Measurements from ENCODE around the gene MSX1.
"Not testable (repeated sequence)": the region's sequence is repeated elsewhere in the genome, so short reads cannot be mapped to it uniquely, and the experiment has no call there.

Gene MSX1
- long read RNA-seq, donor 1, partial matches to known transcripts: 0 of 1 reads
- long read RNA-seq, donor 1, other reads (novel, unspliced or antisense): 0 of 1 reads
- long read RNA-seq, donor 2: 0 reads
- long read RNA-seq, donor 3: 0 reads
- long read RNA-seq, donor 4: 0 reads
- long read RNA-seq, donor 5, partial matches to known transcripts: 0 of 1 reads
- long read RNA-seq, donor 5, other reads (novel, unspliced or antisense): 0 of 1 reads
- long read RNA-seq, donor 6, partial matches to known transcripts: 0 of 1 reads
- long read RNA-seq, donor 6, other reads (novel, unspliced or antisense): 0 of 1 reads
- long read RNA-seq, donor 7: 0 reads
- long read RNA-seq, donor 8: 0 reads

DNA sequence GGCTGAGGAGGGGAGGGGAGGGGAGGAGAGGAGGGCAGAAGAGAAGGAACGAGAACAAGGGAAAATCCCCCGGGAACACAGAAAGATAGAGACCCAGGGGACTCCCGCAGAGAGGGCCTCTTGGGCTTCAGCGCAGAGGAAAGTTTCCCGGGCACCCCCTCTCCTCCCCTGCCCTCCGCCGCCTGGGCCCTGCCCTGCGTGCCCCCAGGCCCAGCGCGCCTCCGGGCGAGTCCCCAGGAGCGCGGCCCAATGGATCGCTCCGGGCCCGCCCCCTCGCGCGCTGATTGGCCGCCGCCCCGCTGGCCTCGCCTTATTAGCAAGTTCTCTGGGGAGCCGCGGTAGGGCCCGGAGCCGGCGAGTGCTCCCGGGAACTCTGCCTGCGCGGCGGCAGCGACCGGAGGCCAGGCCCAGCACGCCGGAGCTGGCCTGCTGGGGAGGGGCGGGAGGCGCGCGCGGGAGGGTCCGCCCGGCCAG is at the start of gene MSX1:
TSS of gene MSX1 (plus strand) at position 341 of the 474 bp plus-strand sequence. CDS start 235 bp downstream, outside the sequence.
- peak; percentile 88 for DNase-seq

DNA sequence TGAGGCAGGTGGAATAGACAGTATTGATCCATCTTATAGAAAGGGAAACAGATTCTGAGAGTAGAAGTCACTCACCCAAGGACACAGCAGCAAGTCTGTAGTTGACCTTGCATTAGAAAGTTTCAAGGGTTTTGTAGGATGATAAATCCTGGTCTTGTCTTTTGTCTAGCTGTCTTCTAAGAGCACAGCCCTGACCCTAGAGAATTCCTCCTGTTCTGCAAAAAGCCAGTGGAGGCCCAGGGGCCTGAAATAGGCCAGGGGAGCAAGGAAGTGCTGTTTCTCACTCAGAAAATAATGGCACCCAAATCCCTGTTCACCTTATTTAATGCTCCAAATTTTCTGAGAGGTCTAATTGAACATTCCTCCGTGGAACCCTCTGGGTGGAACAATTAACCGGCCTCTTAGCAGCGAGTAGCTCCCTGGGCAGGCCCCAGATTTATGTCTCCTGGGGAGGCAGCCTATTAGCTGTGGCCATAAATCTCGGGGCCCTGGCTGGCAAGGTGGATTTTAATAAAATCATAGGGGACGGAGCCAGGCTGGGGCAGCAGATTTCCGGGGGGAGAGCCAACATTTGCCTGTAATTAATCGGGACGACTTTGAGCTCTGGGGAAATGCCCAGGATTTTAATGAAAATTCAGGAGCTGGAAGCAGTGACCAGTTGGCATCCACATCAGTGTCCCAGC is 49.2 kb upstream of the MSX1 start:
- DNase-seq: no peak

DNA sequence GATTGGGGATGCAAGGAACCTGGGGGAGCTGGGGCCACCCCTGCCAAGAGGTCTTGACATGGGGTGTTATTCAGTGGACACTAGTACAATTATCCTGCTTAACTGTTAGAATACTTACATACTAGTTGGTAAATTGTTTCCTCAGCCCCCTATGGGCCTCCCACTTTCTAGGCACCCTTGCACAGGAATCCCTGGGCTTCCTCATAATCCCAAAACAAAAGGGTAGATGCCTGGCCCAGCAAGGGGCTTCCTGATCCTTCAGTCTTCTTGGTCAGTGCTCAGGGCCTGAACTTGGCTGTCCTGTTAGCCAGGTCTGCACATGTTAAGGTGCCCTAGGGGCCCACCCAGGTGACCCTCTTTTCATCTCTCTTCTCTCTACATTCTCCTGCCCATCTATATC is 48.7 kb upstream of the MSX1 start:
- no peak for DNase-seq

DNA sequence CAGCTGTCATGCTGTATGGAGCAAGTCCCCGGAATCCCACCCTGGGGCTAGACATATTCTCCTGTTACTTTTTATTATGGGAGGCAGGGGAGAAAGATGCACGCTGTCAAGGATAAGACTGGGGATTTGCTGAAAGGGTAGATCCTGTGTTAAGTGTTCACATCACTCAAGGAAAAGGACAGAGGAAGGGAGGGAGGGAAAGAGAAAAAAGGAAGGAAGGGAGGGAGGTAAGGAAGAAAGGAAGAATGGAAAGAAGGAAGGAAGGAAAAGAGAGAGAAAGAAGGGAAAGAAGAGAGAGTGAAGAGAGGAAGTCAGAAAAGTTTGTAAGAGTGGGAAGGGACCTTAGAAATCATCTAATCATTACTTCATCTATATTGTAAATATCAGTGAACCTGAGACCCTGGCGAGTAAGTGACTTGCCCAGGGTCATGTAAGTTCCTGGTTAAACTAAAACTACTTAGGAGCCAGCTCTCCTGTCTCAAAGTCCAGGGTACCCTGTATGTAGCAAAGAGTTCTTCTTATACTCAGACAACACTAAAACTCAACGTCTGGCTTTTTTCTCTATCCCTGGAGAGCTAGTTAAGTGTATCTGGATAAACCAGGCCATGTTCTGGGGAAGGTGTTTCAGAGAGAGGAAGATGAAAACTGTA is 47.2 kb upstream of the MSX1 start:
- DNase-seq: no peak

DNA sequence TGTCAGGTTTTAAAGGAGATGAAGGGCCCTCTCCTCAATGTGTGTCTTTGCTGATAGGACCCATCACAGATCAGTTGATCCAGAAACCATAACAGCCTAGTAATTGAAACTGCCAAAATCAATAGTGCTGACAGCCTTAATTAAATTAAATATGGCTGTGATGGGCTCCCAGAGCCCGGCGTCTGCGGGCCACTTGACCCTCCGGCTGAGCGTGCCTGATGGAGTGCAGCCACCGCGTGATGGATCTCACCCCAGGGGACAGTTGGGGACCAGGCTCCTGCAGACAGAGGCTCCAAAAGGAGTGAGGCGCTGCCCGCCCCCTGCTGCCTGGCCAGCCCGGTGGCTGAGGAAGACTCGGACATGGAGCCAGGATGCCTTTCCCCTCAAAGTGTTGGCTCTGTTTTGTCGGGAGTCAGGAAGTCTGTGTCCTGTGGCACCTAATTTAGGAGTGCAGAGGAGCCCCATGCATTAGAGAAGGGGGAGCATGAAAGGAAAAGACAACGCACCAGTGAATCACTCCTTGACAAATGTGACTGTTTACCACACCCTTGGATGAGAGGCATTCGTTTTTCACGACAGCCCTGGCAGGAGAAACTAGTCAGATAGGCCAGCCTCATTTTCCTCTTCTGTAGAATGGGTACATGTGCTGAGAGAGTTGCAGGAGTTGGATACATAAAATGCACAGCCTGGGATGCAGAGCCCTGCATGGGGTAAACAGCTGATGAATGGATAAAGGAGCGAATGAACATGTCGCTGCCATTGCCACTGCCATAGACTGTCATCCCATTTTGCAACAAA is 40.9 kb upstream of the MSX1 start:
- DNase-seq: no peak

DNA sequence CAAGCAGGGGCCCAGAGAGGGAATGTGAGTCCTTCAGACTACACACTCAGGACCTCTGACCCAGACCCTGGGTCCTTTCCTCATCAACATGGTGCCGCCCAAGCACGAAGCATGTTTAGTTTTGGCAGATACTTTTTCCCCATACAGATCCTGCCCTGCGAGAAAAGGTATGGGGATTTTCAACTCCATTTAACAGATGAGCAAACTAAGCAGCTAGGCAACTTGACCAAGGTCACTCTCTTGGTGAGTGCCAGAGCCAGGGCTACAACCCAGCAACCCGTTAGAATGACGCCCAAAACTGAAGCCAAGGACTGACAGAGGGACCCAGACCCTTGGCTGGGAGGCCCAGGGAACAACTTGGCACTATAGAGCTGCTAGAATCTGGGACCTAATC is 40.3 kb upstream of the MSX1 start:
- no peak for DNase-seq

DNA sequence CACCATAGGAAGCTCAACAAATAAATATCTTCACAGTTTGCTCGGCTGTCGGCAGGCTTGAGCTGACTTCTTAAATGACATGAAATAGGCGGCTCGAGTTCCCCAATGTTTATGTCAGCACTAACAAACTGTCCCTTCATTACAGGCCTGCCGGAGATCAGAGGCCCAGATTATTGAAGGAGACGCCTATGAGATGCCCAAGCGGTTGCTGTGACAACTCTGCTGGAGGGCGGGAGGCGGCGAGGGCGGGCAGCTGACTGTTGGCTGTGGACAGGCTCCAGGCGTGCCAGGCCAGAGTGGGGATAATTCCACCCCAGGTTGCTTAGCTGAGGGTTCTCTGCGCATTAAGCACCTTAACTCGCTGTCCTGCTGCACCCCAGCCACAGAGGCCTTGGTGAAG is 39.2 kb upstream of the MSX1 start:
- no peak for DNase-seq

DNA sequence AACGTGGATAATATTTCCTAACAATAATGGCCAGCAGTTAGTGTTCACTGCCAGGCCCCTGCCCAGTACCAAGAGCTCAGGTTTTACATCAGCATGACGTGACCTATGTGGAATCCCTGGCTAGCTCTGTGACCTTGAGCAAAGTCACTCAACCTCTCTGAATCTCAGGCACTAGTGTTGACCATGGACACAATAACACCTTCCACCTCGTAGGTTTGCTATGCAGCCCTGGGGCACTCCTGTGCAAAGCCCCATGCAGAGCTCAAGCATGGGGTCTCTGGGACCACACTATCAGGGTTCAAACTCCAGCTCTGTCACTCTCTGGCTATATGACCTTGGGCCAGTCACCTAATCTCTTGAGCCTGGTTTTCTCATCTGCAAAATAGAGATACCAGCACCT is 38.7 kb upstream of the MSX1 start:
- no peak for DNase-seq

DNA sequence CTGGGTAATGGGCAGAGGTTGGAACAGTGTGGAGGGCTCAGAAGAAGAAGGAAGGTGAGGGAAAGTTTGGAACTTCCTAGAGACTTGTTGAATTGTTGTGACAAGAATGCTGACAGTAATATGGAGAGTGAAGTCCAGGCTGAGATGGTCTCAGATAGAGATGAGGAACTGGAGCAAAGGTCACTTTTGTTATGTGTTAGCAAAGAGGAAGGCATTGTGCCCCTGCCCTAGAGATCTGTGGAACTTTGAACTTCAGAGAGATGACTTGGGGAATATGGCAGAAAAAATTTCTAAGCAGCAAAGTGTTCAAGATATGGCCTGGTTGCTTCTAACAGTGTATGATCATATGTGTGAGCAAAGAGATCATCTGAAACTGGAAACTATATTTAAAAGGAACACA is 37.9 kb upstream of the MSX1 start:
- DNase-seq: no peak

DNA sequence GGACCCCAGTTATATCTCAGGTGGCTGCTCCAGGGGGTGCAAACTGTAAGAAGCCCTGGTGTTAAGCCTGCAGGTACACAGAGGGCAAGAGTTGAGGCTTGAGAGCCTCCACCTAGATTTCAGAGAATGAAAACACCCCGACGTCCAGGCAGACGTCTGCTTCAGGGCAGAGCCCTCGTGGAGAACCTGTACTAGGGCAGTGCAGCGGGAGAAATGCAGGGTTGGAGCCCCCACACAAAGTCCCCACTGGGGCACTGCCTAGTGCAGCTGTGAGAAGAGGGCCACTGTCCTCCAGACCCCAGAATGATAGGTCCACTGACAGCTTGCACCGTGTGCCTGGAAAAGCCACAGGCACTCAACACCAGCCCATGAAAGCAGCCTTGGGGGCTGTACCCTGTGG is 37.2 kb upstream of the MSX1 start:
- not testable (repeated sequence) for DNase-seq

DNA sequence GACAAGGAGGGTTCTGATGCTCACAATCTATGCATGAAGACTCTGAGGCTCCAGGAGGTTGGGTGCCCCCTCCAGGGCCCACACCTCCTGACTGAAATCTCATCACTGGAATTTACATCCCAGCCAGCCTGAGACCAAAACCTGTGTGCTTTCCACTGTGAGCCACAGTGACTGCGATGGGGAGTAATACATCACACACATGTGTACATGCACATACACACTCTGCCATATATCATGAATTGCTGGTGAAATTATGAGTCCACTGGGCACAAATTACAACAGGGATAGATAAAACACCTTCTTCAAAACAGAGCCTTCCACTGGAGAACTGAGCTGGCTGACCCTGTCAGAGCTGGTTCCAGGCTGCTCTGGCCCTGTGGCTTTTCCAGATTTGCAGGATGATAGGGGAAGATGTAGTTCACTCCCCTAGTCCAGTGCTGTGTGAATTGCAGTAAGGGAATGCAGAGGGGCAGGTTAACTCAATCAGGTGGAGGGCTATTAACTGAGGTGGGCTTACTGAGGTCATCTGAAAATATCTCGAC is 35.8 kb upstream of the MSX1 start:
- no peak for DNase-seq

DNA sequence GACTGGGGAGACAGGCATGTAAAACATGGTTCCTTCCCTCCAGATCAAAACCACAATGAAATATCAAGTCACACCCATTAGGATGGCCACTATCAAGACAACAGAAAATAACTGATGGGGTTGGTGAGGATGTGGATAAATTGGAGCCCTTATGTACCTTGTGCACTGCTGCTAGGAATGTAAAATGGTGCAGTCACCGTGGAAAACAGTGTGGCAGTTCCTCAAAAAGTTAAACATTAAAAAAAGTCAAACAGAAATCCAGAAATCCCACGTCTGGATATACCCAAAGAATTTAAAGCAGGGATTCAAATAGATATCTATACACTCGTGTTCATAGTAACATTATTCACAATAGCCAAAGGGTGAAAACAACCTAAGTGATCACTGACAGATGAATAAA is 35.2 kb upstream of the MSX1 start:
- DNase-seq: no peak

DNA sequence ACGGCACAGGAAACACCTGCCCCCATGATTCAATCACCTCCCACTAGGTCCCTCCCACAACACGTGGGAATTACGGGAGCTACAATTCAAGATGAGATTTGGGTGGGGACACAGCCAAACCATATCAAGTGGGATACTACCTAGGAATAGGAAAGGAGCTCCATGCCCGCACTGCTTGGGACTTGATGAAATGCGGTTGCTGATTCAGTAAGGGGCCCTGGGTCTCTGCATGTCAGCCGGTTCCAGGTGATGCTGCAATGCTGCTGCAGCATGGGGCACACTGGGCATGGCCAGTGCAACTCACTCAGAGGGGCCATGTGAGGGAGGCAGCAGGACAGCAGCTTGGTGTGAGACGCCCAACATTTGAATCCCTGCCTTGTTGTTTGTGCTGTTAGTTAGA is 34.0 kb upstream of the MSX1 start:
- no peak for DNase-seq

DNA sequence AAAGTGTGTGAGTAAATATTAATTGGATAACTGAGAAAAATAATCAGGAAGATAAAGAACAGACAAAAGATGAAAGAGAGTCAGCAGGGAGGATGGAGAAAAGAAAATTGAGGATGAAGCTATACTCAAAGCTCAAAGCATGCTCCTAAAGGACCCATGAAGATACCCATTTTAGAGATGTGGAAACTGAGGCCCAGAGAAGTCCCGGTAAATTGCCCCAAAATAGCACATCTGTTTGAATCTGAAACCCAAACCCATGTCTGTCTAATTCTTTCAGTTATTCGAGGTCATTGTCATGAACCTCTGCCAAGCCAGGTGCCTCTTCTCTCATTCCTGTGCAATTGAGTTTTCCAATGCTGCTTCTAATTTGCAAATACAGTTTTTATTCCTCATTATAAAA is 29.6 kb upstream of the MSX1 start:
- no peak for DNase-seq

DNA sequence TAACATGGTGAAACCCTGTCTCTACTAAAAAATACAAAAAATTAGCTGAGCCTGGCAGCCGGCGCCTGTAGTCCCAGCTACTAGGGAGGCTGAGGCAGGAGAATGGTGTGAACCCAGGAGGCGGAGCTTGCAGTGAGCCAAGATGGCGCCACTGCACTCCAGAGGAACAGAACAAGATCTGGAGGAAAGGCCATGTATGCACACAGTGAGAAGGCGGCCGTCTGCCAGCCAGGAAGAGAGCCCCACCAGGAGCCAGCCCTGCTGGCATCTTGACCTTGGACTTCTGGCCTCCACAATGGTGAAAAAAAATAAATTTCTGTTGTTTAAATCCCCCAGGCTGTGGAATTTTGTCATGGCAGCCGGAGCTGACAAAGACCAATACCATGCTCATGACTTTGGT is 28.2 kb upstream of the MSX1 start:
- DNase-seq: no peak

DNA sequence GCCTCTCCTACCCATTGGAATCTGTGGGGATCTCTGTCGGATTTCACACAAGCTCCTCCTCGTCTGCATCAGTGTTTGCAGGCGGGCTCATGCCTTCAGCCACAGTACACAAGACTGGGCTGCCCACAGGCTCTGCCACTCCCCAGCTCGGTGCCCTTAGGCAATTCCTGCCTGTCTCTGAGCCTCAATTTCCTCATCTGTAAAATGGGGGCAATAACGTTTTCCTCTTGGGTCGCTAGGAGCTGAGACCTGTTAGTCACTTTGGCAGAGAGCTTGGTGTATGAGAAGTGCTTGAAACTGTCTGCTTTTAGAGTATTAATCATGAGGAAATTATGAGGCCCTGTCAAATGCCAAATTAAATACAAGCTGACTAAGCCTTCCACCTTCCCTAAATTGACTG is 27.6 kb upstream of the MSX1 start:
- no peak for DNase-seq

DNA sequence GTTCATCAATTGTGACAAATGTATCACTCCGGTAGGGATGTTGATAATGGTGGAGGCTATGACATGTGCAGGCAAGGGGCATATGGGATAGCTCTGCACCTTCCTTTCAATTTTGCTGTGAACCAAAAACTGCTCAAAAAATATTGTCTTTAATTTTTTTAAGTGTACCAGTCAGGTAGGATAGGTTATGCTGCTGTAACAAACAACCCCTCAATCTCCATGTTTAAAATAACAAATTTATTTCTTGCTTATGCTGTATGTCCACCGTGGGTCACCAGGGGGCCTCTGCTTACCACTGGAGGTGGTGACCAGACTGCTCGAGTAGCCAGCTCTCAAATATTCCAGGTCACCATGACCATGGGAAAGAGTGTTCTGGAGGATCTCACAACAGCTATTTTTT is 23.4 kb upstream of the MSX1 start:
- DNase-seq: no peak

DNA sequence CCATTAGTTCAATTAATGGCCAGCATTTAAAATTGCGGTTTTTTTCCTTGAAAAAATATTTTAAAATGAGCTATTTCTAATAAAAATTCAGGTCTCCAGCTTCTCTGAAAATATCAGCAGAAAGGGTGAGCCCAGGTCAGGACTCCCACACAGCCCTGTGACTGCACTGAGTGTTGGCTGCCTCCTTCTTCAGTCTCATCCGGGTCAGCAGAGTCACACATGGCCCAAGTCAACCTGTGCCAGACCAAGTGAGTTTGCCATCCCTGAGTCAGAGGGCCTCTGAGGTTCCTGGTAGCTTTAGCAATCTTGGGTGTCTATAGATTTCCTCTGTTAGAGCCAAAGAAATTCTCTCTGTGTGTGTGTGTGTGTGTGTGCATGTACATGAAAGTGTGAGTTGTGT is 22.1 kb upstream of the MSX1 start:
- DNase-seq: no peak

DNA sequence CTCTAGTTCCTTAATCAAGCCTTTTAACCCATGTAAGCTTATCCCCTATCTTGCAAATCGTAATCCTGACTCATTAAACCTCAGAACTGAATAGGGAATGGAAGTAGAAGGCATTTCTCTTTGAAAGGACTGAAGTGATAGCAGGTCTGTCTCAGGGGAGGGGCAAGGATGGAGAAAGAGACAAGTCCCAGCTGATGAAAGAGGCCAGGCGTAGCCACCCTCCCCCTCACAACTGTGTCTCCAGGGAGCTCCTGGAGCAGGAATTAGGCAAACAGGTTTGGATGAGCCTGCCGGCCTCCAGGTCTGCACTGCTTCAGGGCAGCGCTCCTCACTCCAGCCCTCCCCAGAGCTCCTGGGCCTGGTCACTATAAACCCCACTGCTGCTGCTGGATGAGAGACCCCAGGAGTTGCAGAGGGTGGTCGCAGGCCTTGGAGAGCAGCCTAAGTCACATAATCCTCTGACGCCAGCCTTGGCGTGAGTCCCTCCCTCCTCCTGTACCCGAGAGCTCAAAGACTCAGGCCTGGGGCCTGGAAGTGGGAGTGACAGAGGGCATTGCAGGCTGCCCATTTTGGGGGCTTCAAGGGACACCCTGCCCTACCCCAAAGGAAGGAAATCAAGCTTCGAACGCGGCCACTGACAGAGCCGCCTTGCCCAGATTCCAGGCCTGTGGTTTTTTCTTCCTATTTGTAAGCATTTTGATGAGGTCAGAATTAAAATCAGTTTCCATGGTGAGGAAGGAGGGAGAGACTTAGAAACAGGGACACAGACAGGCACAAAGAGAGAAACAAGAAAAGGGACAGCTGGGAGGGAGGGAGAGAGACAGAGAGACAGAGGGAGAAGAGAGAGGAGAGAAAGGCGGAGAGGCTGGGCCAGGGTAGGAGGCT is 21.2 kb upstream of the MSX1 start:
- no peak for DNase-seq

DNA sequence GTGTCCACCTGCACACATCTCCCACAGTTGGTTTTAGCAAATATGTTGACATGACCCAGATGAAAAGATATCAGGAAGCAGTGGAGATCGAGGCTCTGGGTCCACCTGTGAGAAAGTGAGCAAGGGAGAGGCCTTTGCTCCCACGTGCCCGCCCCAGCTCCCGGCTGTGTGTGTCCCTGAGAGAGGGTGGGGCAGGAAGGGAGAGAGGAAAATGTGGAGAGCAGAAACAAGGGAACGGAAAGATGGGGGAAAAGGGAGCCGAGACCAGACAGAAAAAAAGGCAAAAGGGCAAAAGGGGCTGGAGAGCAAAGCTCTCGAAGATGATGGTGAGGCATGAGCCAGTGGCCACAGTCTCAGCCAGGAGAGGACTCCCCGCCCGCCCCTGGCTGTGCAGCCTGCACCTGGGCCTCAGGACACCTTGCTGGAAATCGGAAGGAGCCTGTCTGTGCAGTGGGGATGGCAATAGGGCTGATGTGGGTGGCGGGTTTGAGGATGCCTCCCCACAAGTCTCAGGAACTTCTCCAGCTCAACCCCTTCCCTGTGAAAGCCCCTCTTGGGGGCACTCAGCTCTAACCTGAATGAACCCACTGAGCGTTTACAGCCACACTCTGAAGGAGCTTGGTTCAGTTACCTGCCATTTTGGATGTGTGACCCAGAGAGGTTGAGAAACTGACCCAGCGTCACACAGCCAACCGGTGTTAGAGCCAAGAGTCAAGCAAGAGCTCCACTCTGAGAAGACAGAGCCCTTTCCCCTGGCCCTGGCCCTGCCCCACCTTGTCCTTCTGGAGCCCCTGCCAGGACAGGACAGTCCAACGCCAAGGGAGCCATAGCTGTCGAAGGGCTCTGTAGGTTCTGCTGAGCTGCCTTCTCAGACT is 20.3 kb upstream of the MSX1 start:
- no peak for DNase-seq
